Jurkat, Clone E6-1 (cell line): ENCODE measurements around the gene MAP3K1.

Experiments used
- DNase-seq: peaks from one replicate; pipeline ENCODE4 v3.0.0-alpha.2; 2011; ENCODE audit warnings: low read depth, low spot score
- H3K4me3 ChIP-seq: 2 replicates; pipeline ENCODE4 v1.5.1; 2011; ENCODE audit warnings: mild to moderate bottlenecking, low read length, control low read depth, moderate library complexity

The MAP3K1 gene

GRCh38 chr5:56838409-56839039 lies 23.2 kb downstream of the MAP3K1 start:
- H3K4me3 ChIP-seq: no peak overlapping the region
- DNase-seq: peak; percentile 29

- no peak overlapping the region for H3K4me3 ChIP-seq
- no peak for DNase-seq
These were observed 23.7 kb downstream of the MAP3K1 start for GRCh38 chr5:56839062-56839461.

- no peak overlapping the region for H3K4me3 ChIP-seq
- no peak for DNase-seq
These were observed 25.2 kb downstream of the MAP3K1 start for GRCh38 chr5:56840597-56840996.

GRCh38 chr5:56845277-56845676 lies 29.9 kb downstream of the MAP3K1 start:
- no peak overlapping the region for H3K4me3 ChIP-seq
- DNase-seq: no peak

GRCh38 chr5:56845904-56846480 lies 30.6 kb downstream of the MAP3K1 start:
- no peak for DNase-seq
- H3K4me3 ChIP-seq: no peak overlapping the region

- H3K4me3 ChIP-seq: no peak overlapping the region
- DNase-seq: no peak
These were observed 32.9 kb downstream of the MAP3K1 start for GRCh38 chr5:56848206-56848605.

- H3K4me3 ChIP-seq: no peak overlapping the region
- no peak for DNase-seq
These were observed 34.3 kb downstream of the MAP3K1 start for GRCh38 chr5:56849671-56850070.

GRCh38 chr5:56850423-56850822 lies 35.1 kb downstream of the MAP3K1 start:
- H3K4me3 ChIP-seq: no peak overlapping the region
- DNase-seq: no peak

- no peak overlapping the region for H3K4me3 ChIP-seq
- DNase-seq: no peak
These were observed 36.1 kb downstream of the MAP3K1 start for GRCh38 chr5:56851258-56851941.

GRCh38 chr5:56852228-56853000 lies 37.1 kb downstream of the MAP3K1 start:
- DNase-seq: no peak
- H3K4me3 ChIP-seq: no peak overlapping the region

GRCh38 chr5:56853698-56854097 lies 38.3 kb downstream of the MAP3K1 start:
- no peak overlapping the region for H3K4me3 ChIP-seq
- DNase-seq: no peak

- no peak overlapping the region for H3K4me3 ChIP-seq
- no peak for DNase-seq
These were observed 39.6 kb downstream of the MAP3K1 start for GRCh38 chr5:56854920-56855319.

GRCh38 chr5:56856541-56857178 lies 41.3 kb downstream of the MAP3K1 start:
- no peak for DNase-seq

GRCh38 chr5:56858777-56859442 lies 43.6 kb downstream of the MAP3K1 start:
- DNase-seq: no peak

More at GRCh38 chr5:56856541-56857178, 41.3 kb downstream of the MAP3K1 start:
- H3K4me3 ChIP-seq: no peak overlapping the region

GRCh38 chr5:56861893-56862485 lies 46.6 kb downstream of the MAP3K1 start:
- no peak for DNase-seq

More at GRCh38 chr5:56858777-56859442, 43.6 kb downstream of the MAP3K1 start:
- H3K4me3 ChIP-seq: no peak overlapping the region

GRCh38 chr5:56862909-56863308 lies 47.6 kb downstream of the MAP3K1 start:
- H3K4me3 ChIP-seq: no peak overlapping the region
- no peak for DNase-seq

More at GRCh38 chr5:56861893-56862485, 46.6 kb downstream of the MAP3K1 start:
- H3K4me3 ChIP-seq: no peak overlapping the region

GRCh38 chr5:56871777-56872176 lies 56.4 kb downstream of the MAP3K1 start:
- DNase-seq: no peak
- no peak overlapping the region for H3K4me3 ChIP-seq

GRCh38 chr5:56873056-56873455 lies 57.7 kb downstream of the MAP3K1 start:
- H3K4me3 ChIP-seq: no peak overlapping the region
- no peak for DNase-seq
